Measurements from ENCODE around the gene TRIM9. TPM values are rescaled to one million over a fixed set of nuclear protein-coding genes. Genes with fewer than 3 reads are reported as not detected.

Gene TRIM9
- total and polyA plus RNA-seq, 2 donors (not counting 1 experiment from before 2014, with no cell fraction given): 0.10 to 0.50 TPM

- Histone ChIP-seq H3K4me1 (ENCODE audit: control insufficient read depth, extremely low read depth, insufficient read depth, low read length) (peaks cover 6% of the 10 kb centered on the region), H4K20me1 (ENCODE audit: control insufficient read depth, extremely low read depth, insufficient read depth, low read length) (no peaks in the 10 kb centered on the region), H2AFZ (ENCODE audit: low read length) (no peak overlapping the region), H3K27me3 (ENCODE audit: control insufficient read depth, insufficient read depth, low read length) (no peaks in the 10 kb centered on the region), H3K4me2 (ENCODE audit: extremely low read depth, insufficient read depth, low read length) (no peak overlapping the region), H3K9me3 (ENCODE audit: control insufficient read depth, insufficient read depth, low read depth, low read length) (no peaks in the 10 kb centered on the region), H3K27ac (ENCODE audit: insufficient read depth, low read length) (no peak overlapping the region), H3K4me3 (replicated peaks in 1 of 4; ENCODE audit: control extremely low read depth in 1 of 4, insufficient read depth in 1 of 4, low read depth in 3 of 4, low read length in 4 of 4) (no peak overlapping the region), H3K79me2 (ENCODE audit: control insufficient read depth, insufficient read depth, low read length) (no peaks in the 10 kb centered on the region), H3K36me3 (ENCODE audit: control insufficient read depth, insufficient read depth, low read length) (no peaks in the 10 kb centered on the region), H3K9ac (ENCODE audit: insufficient read depth, low read length) (no peak overlapping the region)
- no peak for TF ChIP-seq EZH2 (IDR thresholded peaks at IDR 0.05; ENCODE audit: low read length, missing control alignments)
- TF ChIP-seq CTCF (conservative IDR thresholded peaks at IDR 0.05 in 1 of 2, IDR thresholded peaks at IDR 0.05 in 1 of 2; ENCODE audit: low read depth in 1 of 2, low read length in 2 of 2): no peak
- no peak for DNase-seq (ENCODE audit: low read depth in 2 of 2)
Measured at GRCh38 chr14:51000566-51000965, 94.3 kb downstream of the TRIM9 start.

- Histone ChIP-seq H3K4me3 (replicated peaks in 1 of 4; ENCODE audit: control extremely low read depth in 1 of 4, insufficient read depth in 1 of 4, low read depth in 3 of 4, low read length in 4 of 4) (no peak overlapping the region), H3K36me3 (ENCODE audit: control insufficient read depth, insufficient read depth, low read length) (no peaks in the 10 kb centered on the region), H3K27ac (ENCODE audit: insufficient read depth, low read length) (no peak overlapping the region), H4K20me1 (ENCODE audit: control insufficient read depth, extremely low read depth, insufficient read depth, low read length) (no peaks in the 10 kb centered on the region), H3K27me3 (ENCODE audit: control insufficient read depth, insufficient read depth, low read length) (no peaks in the 10 kb centered on the region), H3K9me3 (ENCODE audit: control insufficient read depth, insufficient read depth, low read depth, low read length) (no peaks in the 10 kb centered on the region), H3K79me2 (ENCODE audit: control insufficient read depth, insufficient read depth, low read length) (no peaks in the 10 kb centered on the region), H3K4me1 (ENCODE audit: control insufficient read depth, extremely low read depth, insufficient read depth, low read length) (no peaks in the 10 kb centered on the region), H2AFZ (ENCODE audit: low read length) (no peak overlapping the region), H3K9ac (ENCODE audit: insufficient read depth, low read length) (no peak overlapping the region), H3K4me2 (ENCODE audit: extremely low read depth, insufficient read depth, low read length) (no peak overlapping the region)
- no peak for DNase-seq (ENCODE audit: low read depth in 2 of 2)
- TF ChIP-seq EZH2 (IDR thresholded peaks at IDR 0.05; ENCODE audit: low read length, missing control alignments): no peak
- TF ChIP-seq CTCF (conservative IDR thresholded peaks at IDR 0.05 in 1 of 2, IDR thresholded peaks at IDR 0.05 in 1 of 2; ENCODE audit: low read depth in 1 of 2, low read length in 2 of 2): no peak
Measured at GRCh38 chr14:50999726-51000125, 95.2 kb downstream of the TRIM9 start.

DNA sequence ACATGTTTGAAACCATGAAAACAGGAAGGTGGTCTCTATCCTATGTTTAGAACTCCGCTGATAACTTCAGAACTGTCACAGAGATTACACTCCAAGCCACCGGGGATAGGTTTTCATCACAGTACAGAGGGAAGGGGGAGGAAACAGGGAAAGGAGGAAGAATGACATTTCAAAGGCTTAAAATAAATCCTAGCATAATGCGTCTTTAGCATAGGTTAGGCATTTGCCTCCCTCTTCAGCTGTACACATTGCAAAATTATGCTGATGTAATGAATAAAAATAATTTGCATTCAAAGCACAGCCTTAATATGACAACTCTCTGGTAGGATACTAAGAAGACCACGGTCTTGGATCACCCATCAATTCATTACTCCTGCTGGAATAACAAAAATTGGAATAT, 96.3 kb downstream of the TRIM9 start:
- Histone ChIP-seq H3K27ac (ENCODE audit: insufficient read depth, low read length) (no peak overlapping the region), H3K9me3 (ENCODE audit: control insufficient read depth, insufficient read depth, low read depth, low read length) (no peaks in the 10 kb centered on the region), H4K20me1 (ENCODE audit: control insufficient read depth, extremely low read depth, insufficient read depth, low read length) (no peaks in the 10 kb centered on the region), H3K4me2 (ENCODE audit: extremely low read depth, insufficient read depth, low read length) (no peak overlapping the region), H3K4me1 (ENCODE audit: control insufficient read depth, extremely low read depth, insufficient read depth, low read length) (no peaks in the 10 kb centered on the region), H3K79me2 (ENCODE audit: control insufficient read depth, insufficient read depth, low read length) (no peaks in the 10 kb centered on the region), H3K36me3 (ENCODE audit: control insufficient read depth, insufficient read depth, low read length) (no peaks in the 10 kb centered on the region), H3K4me3 (replicated peaks in 1 of 4; ENCODE audit: control extremely low read depth in 1 of 4, insufficient read depth in 1 of 4, low read depth in 3 of 4, low read length in 4 of 4) (no peak overlapping the region), H3K27me3 (ENCODE audit: control insufficient read depth, insufficient read depth, low read length) (no peaks in the 10 kb centered on the region), H2AFZ (ENCODE audit: low read length) (no peak overlapping the region), H3K9ac (ENCODE audit: insufficient read depth, low read length) (no peak overlapping the region)
- no peak for TF ChIP-seq EZH2 (IDR thresholded peaks at IDR 0.05; ENCODE audit: low read length, missing control alignments)
- TF ChIP-seq CTCF (conservative IDR thresholded peaks at IDR 0.05 in 1 of 2, IDR thresholded peaks at IDR 0.05 in 1 of 2; ENCODE audit: low read depth in 1 of 2, low read length in 2 of 2): no peak
- DNase-seq (ENCODE audit: low read depth in 2 of 2): no peak
